Memory B cell (primary cell): ENCODE measurements around the gene FZD4.
"Not testable (repeated sequence)": the region's sequence is repeated elsewhere in the genome, so short reads cannot be mapped to it uniquely, and the experiment has no call there.

Source experiments
- ATAC-seq: fragments of 150-1000 bp; cut with Tn5 transposase; 2 replicates; pipeline ENCODE4 v1.10.0; 2021; ENCODE audit warnings: low read depth, mild to moderate bottlenecking, moderate library complexity
- DNase-seq, 2 donors: peaks; one replicate each; pipeline ENCODE4 v3.0.0; 2022; ENCODE audit warnings: low spot score in 2 of 2
- H3K27ac Mint-ChIP-seq: one replicate; pipeline ENCODE4 v1.8.0; 2022; ENCODE audit warnings: mild to moderate bottlenecking, moderate library complexity, mixed read lengths
- H3K27me3 Mint-ChIP-seq: one replicate; pipeline ENCODE4 v1.8.0; 2022; ENCODE audit warnings: mixed read lengths
- H3K36me3 Mint-ChIP-seq: one replicate; pipeline ENCODE4 v1.8.0; 2022; ENCODE audit warnings: mild to moderate bottlenecking, mixed read lengths
- H3K4me1 Mint-ChIP-seq: one replicate; pipeline ENCODE4 v1.8.0; 2022; ENCODE audit warnings: mixed read lengths
- H3K4me3 Mint-ChIP-seq: one replicate; pipeline ENCODE4 v1.8.0; 2022; ENCODE audit warnings: mild to moderate bottlenecking, moderate library complexity, mixed read lengths
- H3K9me3 Mint-ChIP-seq: one replicate; pipeline ENCODE4 v1.8.0; 2022; ENCODE audit warnings: mixed read lengths

Gene FZD4

GRCh38 chr11:86918973-86919372 lies 36.2 kb downstream of the FZD4 start:
- no peak for DNase-seq
- no peak overlapping the region for H3K4me3 Mint-ChIP-seq
- H3K36me3 Mint-ChIP-seq, result no peaks in the 10 kb centered on the region
- H3K9me3 Mint-ChIP-seq, result no peaks in the 10 kb centered on the region
- H3K4me1 Mint-ChIP-seq, result no peaks in the 10 kb centered on the region
- no peak overlapping the region for H3K27ac Mint-ChIP-seq
- ATAC-seq, result no peak
- peaks cover 2% of the 10 kb centered on the region for H3K27me3 Mint-ChIP-seq

GRCh38 chr11:86918496-86918895 lies 36.7 kb downstream of the FZD4 start:
- no peaks in the 10 kb centered on the region for H3K4me1 Mint-ChIP-seq
- DNase-seq (no peak), ATAC-seq (no peak)
- H3K9me3 Mint-ChIP-seq, result no peaks in the 10 kb centered on the region
- peaks cover 4% of the 10 kb centered on the region for H3K27me3 Mint-ChIP-seq
- no peak overlapping the region for H3K27ac Mint-ChIP-seq
- no peaks in the 10 kb centered on the region for H3K36me3 Mint-ChIP-seq
- no peak overlapping the region for H3K4me3 Mint-ChIP-seq

- Mint-ChIP-seq H3K27ac (no peak overlapping the region), H3K27me3 (peaks cover 4% of the 10 kb centered on the region), H3K9me3 (peaks cover 2% of the 10 kb centered on the region), H3K4me3 (no peak overlapping the region), H3K36me3 (no peaks in the 10 kb centered on the region), H3K4me1 (no peaks in the 10 kb centered on the region)
- no peak for ATAC-seq
- DNase-seq, result no peak
These were observed 37.6 kb downstream of the FZD4 start for GRCh38 chr11:86917589-86917988.

GRCh38 chr11:86916330-86916729 lies 38.9 kb downstream of the FZD4 start:
- Mint-ChIP-seq H3K4me3 (no peak overlapping the region), H3K27ac (no peak overlapping the region), H3K27me3 (peaks cover 6% of the 10 kb centered on the region), H3K4me1 (no peaks in the 10 kb centered on the region), H3K36me3 (no peaks in the 10 kb centered on the region), H3K9me3 (peaks cover 4% of the 10 kb centered on the region)
- no peak for DNase-seq
- ATAC-seq, result no peak

- H3K4me3 Mint-ChIP-seq, H3K27ac Mint-ChIP-seq, H3K9me3 Mint-ChIP-seq, H3K27me3 Mint-ChIP-seq, H3K4me1 Mint-ChIP-seq, H3K36me3 Mint-ChIP-seq, ATAC-seq, DNase-seq: not testable (repeated sequence)
These were observed 39.3 kb downstream of the FZD4 start for GRCh38 chr11:86915850-86916249.

- ATAC-seq (no peak), DNase-seq (no peak)
- Mint-ChIP-seq H3K4me1 (no peaks in the 10 kb centered on the region), H3K4me3 (no peak overlapping the region), H3K36me3 (no peaks in the 10 kb centered on the region), H3K9me3 (peaks cover 4% of the 10 kb centered on the region), H3K27ac (no peak overlapping the region), H3K27me3 (peaks cover 6% of the 10 kb centered on the region)
These were observed 40.2 kb downstream of the FZD4 start for GRCh38 chr11:86914865-86915519.

GRCh38 chr11:86912238-86912637 lies 43.0 kb downstream of the FZD4 start:
- no peaks in the 10 kb centered on the region for H3K4me1 Mint-ChIP-seq
- ATAC-seq (no peak), DNase-seq (no peak)
- H3K27ac Mint-ChIP-seq, result no peak overlapping the region
- no peaks in the 10 kb centered on the region for H3K36me3 Mint-ChIP-seq
- H3K4me3 Mint-ChIP-seq, result no peak overlapping the region
- H3K27me3 Mint-ChIP-seq, result peaks cover 6% of the 10 kb centered on the region
- H3K9me3 Mint-ChIP-seq, result peaks cover 4% of the 10 kb centered on the region

GRCh38 chr11:86910592-86910991 lies 44.6 kb downstream of the FZD4 start:
- Mint-ChIP-seq H3K27ac (no peak overlapping the region), H3K27me3 (peaks cover 6% of the 10 kb centered on the region), H3K9me3 (peaks cover 4% of the 10 kb centered on the region), H3K36me3 (no peaks in the 10 kb centered on the region), H3K4me1 (no peaks in the 10 kb centered on the region), H3K4me3 (no peak overlapping the region)
- DNase-seq (no peak), ATAC-seq (no peak)

GRCh38 chr11:86906198-86906597 lies 49.0 kb downstream of the FZD4 start:
- Mint-ChIP-seq H3K9me3 (no peaks in the 10 kb centered on the region), H3K27me3 (no peaks in the 10 kb centered on the region), H3K36me3 (no peaks in the 10 kb centered on the region), H3K4me3 (no peak overlapping the region), H3K27ac (no peak overlapping the region), H3K4me1 (no peaks in the 10 kb centered on the region)
- DNase-seq (no peak), ATAC-seq (no peak)

GRCh38 chr11:86905252-86905651 lies 49.9 kb downstream of the FZD4 start:
- no peaks in the 10 kb centered on the region for H3K4me1 Mint-ChIP-seq
- no peak overlapping the region for H3K27ac Mint-ChIP-seq

GRCh38 chr11:86904001-86904400 lies 51.2 kb downstream of the FZD4 start:
- Mint-ChIP-seq H3K27me3 (no peaks in the 10 kb centered on the region), H3K36me3 (no peaks in the 10 kb centered on the region)

More at GRCh38 chr11:86905252-86905651, 49.9 kb downstream of the FZD4 start:
- Mint-ChIP-seq H3K36me3 (no peaks in the 10 kb centered on the region), H3K27me3 (no peaks in the 10 kb centered on the region), H3K4me3 (no peak overlapping the region), H3K9me3 (no peaks in the 10 kb centered on the region)
- ATAC-seq (no peak), DNase-seq (no peak)

GRCh38 chr11:86902345-86902744 lies 52.9 kb downstream of the FZD4 start:
- Mint-ChIP-seq H3K27me3 (no peaks in the 10 kb centered on the region), H3K4me3 (no peak overlapping the region), H3K36me3 (no peaks in the 10 kb centered on the region), H3K4me1 (no peaks in the 10 kb centered on the region), H3K9me3 (no peaks in the 10 kb centered on the region), H3K27ac (no peak overlapping the region)
- DNase-seq, result no peak
- no peak for ATAC-seq

More at GRCh38 chr11:86904001-86904400, 51.2 kb downstream of the FZD4 start:
- DNase-seq (no peak), ATAC-seq (no peak)
- Mint-ChIP-seq H3K9me3 (no peaks in the 10 kb centered on the region), H3K4me1 (no peaks in the 10 kb centered on the region), H3K4me3 (no peak overlapping the region), H3K27ac (no peak overlapping the region)

- no peak for ATAC-seq
- no peaks in the 10 kb centered on the region for H3K36me3 Mint-ChIP-seq
- no peaks in the 10 kb centered on the region for H3K4me1 Mint-ChIP-seq
- H3K4me3 Mint-ChIP-seq, result no peak overlapping the region
- no peak for DNase-seq
- H3K27me3 Mint-ChIP-seq, result no peaks in the 10 kb centered on the region
- H3K9me3 Mint-ChIP-seq, result no peaks in the 10 kb centered on the region
- no peak overlapping the region for H3K27ac Mint-ChIP-seq
These were observed 53.6 kb downstream of the FZD4 start for GRCh38 chr11:86901599-86901998.

GRCh38 chr11:86900162-86900561 lies 55.0 kb downstream of the FZD4 start:
- H3K4me3 Mint-ChIP-seq, result no peak overlapping the region
- DNase-seq (no peak), ATAC-seq (no peak)
- no peaks in the 10 kb centered on the region for H3K9me3 Mint-ChIP-seq
- no peak overlapping the region for H3K27ac Mint-ChIP-seq
- no peaks in the 10 kb centered on the region for H3K27me3 Mint-ChIP-seq
- no peaks in the 10 kb centered on the region for H3K36me3 Mint-ChIP-seq
- H3K4me1 Mint-ChIP-seq, result no peaks in the 10 kb centered on the region

- ATAC-seq, result no peak
- no peak for DNase-seq
- Mint-ChIP-seq H3K9me3 (no peaks in the 10 kb centered on the region), H3K4me1 (no peaks in the 10 kb centered on the region), H3K36me3 (no peaks in the 10 kb centered on the region), H3K27ac (no peak overlapping the region), H3K4me3 (no peak overlapping the region), H3K27me3 (peaks cover 2% of the 10 kb centered on the region)
These were observed 56.5 kb downstream of the FZD4 start for GRCh38 chr11:86898689-86899088.
